Activated CD4-positive, alpha-beta T cell treated with anti-CD3 and anti-CD28 coated beads, Interleukin-2, Interleukin-4, amounts not matched to agents 100 ng/mL and 50 ng/mL, durations not matched to agents 16 hours and 8 hours (primary cell): ENCODE data around the gene PLA2G2D.

Experiments
- DNase-seq: peaks from one replicate; pipeline ENCODE4 v3.0.0-alpha.2; 2020; ENCODE audit warnings: low spot score

The PLA2G2D gene

GRCh38 chr1:20086800-20087199 is 32.5 kb downstream of the PLA2G2D start:
- no peak for DNase-seq

- no peak for DNase-seq
Observed at GRCh38 chr1:20083178-20083944, 36.0 kb downstream of the PLA2G2D start.

- DNase-seq, result no peak
Observed at GRCh38 chr1:20082772-20083171, 36.6 kb downstream of the PLA2G2D start.

- DNase-seq, result no peak
Observed at GRCh38 chr1:20081353-20081810, 38.0 kb downstream of the PLA2G2D start.

- peak; percentile 26 for DNase-seq
Observed at GRCh38 chr1:20080441-20081352, 38.6 kb downstream of the PLA2G2D start.

- DNase-seq, result no peak
Observed at GRCh38 chr1:20079661-20080305, 39.6 kb downstream of the PLA2G2D start.

- no peak for DNase-seq
Observed at GRCh38 chr1:20078711-20079110, 40.6 kb downstream of the PLA2G2D start.

GRCh38 chr1:20078171-20078651 is 41.1 kb downstream of the PLA2G2D start:
- no peak for DNase-seq

- no peak for DNase-seq
Observed at GRCh38 chr1:20076710-20077461, 42.5 kb downstream of the PLA2G2D start.

- no peak for DNase-seq
Observed at GRCh38 chr1:20076223-20076622, 43.1 kb downstream of the PLA2G2D start.

GRCh38 chr1:20075345-20075744 is 44.0 kb downstream of the PLA2G2D start:
- DNase-seq, result no peak

- DNase-seq, result no peak
Observed at GRCh38 chr1:20074725-20075171, 44.6 kb downstream of the PLA2G2D start.

GRCh38 chr1:20074055-20074724 is 45.1 kb downstream of the PLA2G2D start:
- DNase-seq, result no peak

GRCh38 chr1:20073256-20073655 is 46.1 kb downstream of the PLA2G2D start:
- DNase-seq, result no peak

- no peak for DNase-seq
Observed at GRCh38 chr1:20072771-20073170, 46.6 kb downstream of the PLA2G2D start.

GRCh38 chr1:20071416-20071815 is 47.9 kb downstream of the PLA2G2D start:
- DNase-seq, result no peak

GRCh38 chr1:20070357-20070756 is 49.0 kb downstream of the PLA2G2D start:
- no peak for DNase-seq

- DNase-seq, result no peak
Observed at GRCh38 chr1:20069874-20070273, 49.5 kb downstream of the PLA2G2D start, which contains the start of gene PLA2G5. Gene PLA2G5, plus strand, starts transcription at chr1:20070194. Its CDS starts 14,637 bp downstream, at chr1:20084831.

- no peak for DNase-seq
Observed at GRCh38 chr1:20068722-20069121, 50.6 kb downstream of the PLA2G2D start.

- no peak for DNase-seq
Observed at GRCh38 chr1:20063861-20064292, 55.5 kb downstream of the PLA2G2D start.
